B cell (primary cell): Measurements from ENCODE around the gene AMMECR1. TPM values are rescaled to one million over a fixed set of nuclear protein-coding genes. Genes with fewer than 3 reads are reported as not detected.

Experiments
- ATAC-seq: fragments of 200-7000 bp; cut with Tn5 transposase; one replicate; pipeline ENCODE4 v1.10.0; 2021; ENCODE audit warnings: low read depth, mild to moderate bottlenecking, moderate number of reproducible peaks, moderate library complexity
- CTCF ChIA-PET: fragments of 350-600 bp; sonication (Branson Sonifier 250); formaldehyde crosslinking; loops from one replicate; lab custom pipeline; 2021; ENCODE audit warnings: antibody characterized with exemption, inconsistent platforms; lab: Charles Lee
- POLR2A ChIA-PET: fragments of 350-600 bp; sonication (Branson Sonifier 250); formaldehyde crosslinking; loops from one replicate; lab custom pipeline; 2021; ENCODE audit warnings: antibody characterized with exemption; lab: Charles Lee
- DNase-seq: peaks from one replicate; pipeline ENCODE4 v3.0.0; 2013
- H2AFZ ChIP-seq: 2 replicates; pipeline ENCODE4 v1.6.1; 2012; ENCODE audit warnings: mild to moderate bottlenecking, low read depth, low read length; ENCODE audit not compliant: insufficient read depth, poor library complexity, severe bottlenecking
- H3K27ac ChIP-seq, 2 donors: 1 replicate in 1 of 2; 2 replicates in 1 of 2; pipeline ENCODE4 v1.5.1; 2012 to 2013; ENCODE audit warnings: low read length in 2 of 2, mild to moderate bottlenecking in 2 of 2, moderate library complexity in 1 of 2
- H3K27me3 ChIP-seq, 4 experiments: fragments of 200-600 bp in 1 of 4; sonication (generic) in 1 of 4; replicated peaks in 1 of 4; 1 replicate in 2 of 4; 2 replicates in 2 of 4; pipeline versions ENCODE4 v1.6.1 to v1.7.0; 2013 to 2016; ENCODE audit warnings: low read length in 3 of 4, mild to moderate bottlenecking in 2 of 4, mixed read lengths in 1 of 4, moderate library complexity in 1 of 4; ENCODE audit not compliant: insufficient read depth in 4 of 4, control insufficient read depth in 3 of 4; ENCODE audit errors: control extremely low read depth in 1 of 4
- H3K36me3 ChIP-seq, 2 experiments: replicated peaks in 1 of 2; 1 replicate in 1 of 2; 2 replicates in 1 of 2; pipeline versions ENCODE4 v1.6.1 to v1.7.1; 2013; ENCODE audit warnings: low read length in 1 of 2; ENCODE audit not compliant: insufficient read depth in 2 of 2, control insufficient read depth in 1 of 2; ENCODE audit errors: control extremely low read depth in 1 of 2, extremely low read depth in 1 of 2
- H3K4me1 ChIP-seq, 2 donors: fragments of 200-600 bp in 1 of 2; sonication (generic) in 1 of 2; 1 replicate in 1 of 2; 2 replicates in 1 of 2; pipeline versions ENCODE4 v1.5.1 to v1.6.1; 2013 to 2017; ENCODE audit warnings: low read length in 2 of 2; ENCODE audit not compliant: control insufficient read depth in 2 of 2, insufficient read depth in 2 of 2
- H3K4me2 ChIP-seq: replicated peaks from 2 replicates; pipeline ENCODE3; 2012; ENCODE audit warnings: mild to moderate bottlenecking, low read depth, low read length; ENCODE audit not compliant: poor library complexity, severe bottlenecking
- H3K4me3 ChIP-seq, 5 experiments: fragments of 200-600 bp in 1 of 5; sonication (generic) in 1 of 5; 1 replicate in 3 of 5; 2 replicates in 2 of 5; pipeline versions ENCODE4 v1.5.1 to v1.7.0; 2011 to 2016; ENCODE audit warnings: low read length in 4 of 5, mild to moderate bottlenecking in 4 of 5, low read depth in 2 of 5, control low read depth in 1 of 5, moderate library complexity in 1 of 5; ENCODE audit not compliant: insufficient read depth in 1 of 5; ENCODE audit errors: control extremely low read depth in 1 of 5, extremely low read depth in 1 of 5
- H3K79me2 ChIP-seq: fragments of 200-600 bp; sonication (generic); one replicate; pipeline ENCODE4 v1.6.0; 2016; ENCODE audit warnings: low read length; ENCODE audit not compliant: control insufficient read depth, insufficient read depth
- H3K9ac ChIP-seq: fragments of 200-600 bp; sonication (generic); 2 replicates; pipeline ENCODE4 v1.6.1; 2017; ENCODE audit warnings: mild to moderate bottlenecking, low read length, moderate library complexity
- H3K9me3 ChIP-seq, 3 donors: one replicate each; pipeline versions ENCODE4 v1.6.1 to v1.7.1; 2013; ENCODE audit warnings: low read length in 2 of 3; ENCODE audit not compliant: control insufficient read depth in 2 of 3, insufficient read depth in 1 of 3; ENCODE audit errors: control extremely low read depth in 1 of 3
- H4K20me1 ChIP-seq: 2 replicates; pipeline ENCODE4 v1.6.0; 2012; ENCODE audit warnings: mild to moderate bottlenecking, low read length; ENCODE audit not compliant: insufficient read depth, control insufficient read depth, poor library complexity, severe bottlenecking
- H3K27ac Mint-ChIP-seq: one replicate; pipeline ENCODE4 v1.8.0; 2021; ENCODE audit warnings: mixed read lengths
- H3K27me3 Mint-ChIP-seq: one replicate; pipeline ENCODE4 v1.8.0; 2021; ENCODE audit warnings: mixed read lengths
- H3K4me1 Mint-ChIP-seq: one replicate; pipeline ENCODE4 v1.8.0; 2021; ENCODE audit warnings: mixed read lengths
- H3K4me3 Mint-ChIP-seq: one replicate; pipeline ENCODE4 v1.8.0; 2021; ENCODE audit warnings: mixed read lengths
- H3K9me3 Mint-ChIP-seq: one replicate; pipeline ENCODE4 v1.8.0; 2022; ENCODE audit warnings: mixed read lengths; ENCODE audit not compliant: insufficient read depth
- EZH2 ChIP-seq: IDR thresholded peaks from 2 replicates; pipeline ENCODE4 v1.6.1; 2012; ENCODE audit warnings: borderline replicate concordance, low read depth, mild to moderate bottlenecking, moderate library complexity, low read length; ENCODE audit not compliant: insufficient read depth, poor library complexity, severe bottlenecking
- WGBS: methylation state at CpG from one replicate; pipeline ENCODE4 v1.1.5; 2013; ENCODE audit warnings: missing lambda C conversion rate; ENCODE audit not compliant: insufficient coverage; 5-methylcytosine and 5-hydroxymethylcytosine counted together
- intact Hi-C: fragments of 100-400 bp; cut with micrococcal nuclease; formaldehyde crosslinking; loops from one replicate; pipeline ENCODE4 v1.10.0; 2022
- polyA plus RNA-seq: library from polyadenylated mRNA; depleted of rRNA; stranded (reverse); fragments of >200 nt; gene quantifications from 2 replicates; pipeline ENCODE4 v1.2.3, GENCODE V29; 2012
- total RNA-seq, 2 donors: library from RNA; stranded (reverse); fragments of 120-200 nt in 1 of 2; gene quantifications; 1 replicate in 1 of 2; 2 replicates in 1 of 2; pipeline versions ENCODE4 v1.2.3 to v1.2.4, GENCODE V29; 2013 to 2022
- TF ChIP-seq, protein P1 (sequence below): fragments of 200-600 bp; IDR thresholded peaks from one replicate; pipeline ENCODE4 v1.8.0; 2022; ENCODE audit warnings: antibody characterized with exemption, mild to moderate bottlenecking

Gene AMMECR1
- total and polyA plus RNA-seq, 2 donors (not counting 1 experiment from before 2014, with no cell fraction given): 5.7 to 12.7 TPM

DNA sequence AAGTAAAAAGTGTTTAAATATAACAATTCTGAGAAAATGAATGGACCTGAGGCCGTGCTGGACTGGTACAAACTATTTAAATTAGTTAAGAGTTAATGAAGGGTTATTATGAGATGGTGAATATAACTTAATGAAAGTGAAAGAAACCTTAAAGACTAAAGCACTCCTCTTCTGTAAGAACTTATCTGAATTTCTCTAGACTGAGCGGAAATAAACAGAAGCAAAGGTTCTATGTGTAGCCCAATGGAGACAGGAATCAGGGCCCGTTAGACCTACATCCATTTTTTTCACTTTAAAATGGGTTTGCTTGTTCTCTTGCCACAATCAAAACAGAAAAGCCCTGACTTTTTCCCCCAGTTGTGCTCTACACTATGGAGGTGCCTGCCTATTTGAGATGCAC, 14.9 kb downstream of the AMMECR1 start:
- no peak overlapping the region for H3K4me3 ChIP-seq
- peaks cover 24% of the 10 kb centered on the region for H3K79me2 ChIP-seq

GRCh38 chrX:110301194-110301593, 16.7 kb downstream of the AMMECR1 start:
- ChIA-PET POLR2A (no interaction called here), CTCF (no interaction called here)
- DNase-seq: no peak
- no peak for TF ChIP-seq EZH2
- TF ChIP-seq, protein P1, sequence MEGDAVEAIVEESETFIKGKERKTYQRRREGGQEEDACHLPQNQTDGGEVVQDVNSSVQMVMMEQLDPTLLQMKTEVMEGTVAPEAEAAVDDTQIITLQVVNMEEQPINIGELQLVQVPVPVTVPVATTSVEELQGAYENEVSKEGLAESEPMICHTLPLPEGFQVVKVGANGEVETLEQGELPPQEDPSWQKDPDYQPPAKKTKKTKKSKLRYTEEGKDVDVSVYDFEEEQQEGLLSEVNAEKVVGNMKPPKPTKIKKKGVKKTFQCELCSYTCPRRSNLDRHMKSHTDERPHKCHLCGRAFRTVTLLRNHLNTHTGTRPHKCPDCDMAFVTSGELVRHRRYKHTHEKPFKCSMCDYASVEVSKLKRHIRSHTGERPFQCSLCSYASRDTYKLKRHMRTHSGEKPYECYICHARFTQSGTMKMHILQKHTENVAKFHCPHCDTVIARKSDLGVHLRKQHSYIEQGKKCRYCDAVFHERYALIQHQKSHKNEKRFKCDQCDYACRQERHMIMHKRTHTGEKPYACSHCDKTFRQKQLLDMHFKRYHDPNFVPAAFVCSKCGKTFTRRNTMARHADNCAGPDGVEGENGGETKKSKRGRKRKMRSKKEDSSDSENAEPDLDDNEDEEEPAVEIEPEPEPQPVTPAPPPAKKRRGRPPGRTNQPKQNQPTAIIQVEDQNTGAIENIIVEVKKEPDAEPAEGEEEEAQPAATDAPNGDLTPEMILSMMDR: no peak
- Histone ChIP-seq H3K4me3 (no peak overlapping the region), H3K36me3 (no peaks in the 10 kb centered on the region), H4K20me1 (no peaks in the 10 kb centered on the region), H3K27ac (no peak overlapping the region), H3K79me2 (peaks cover 18% of the 10 kb centered on the region), H3K4me2 (no peak overlapping the region), H3K4me1 (no peaks in the 10 kb centered on the region), H2AFZ (no peak overlapping the region), H3K9me3 (peaks cover 0 to 2% (median 0%) of the 10 kb centered on the region in 3 donors), H3K9ac (no peak overlapping the region), H3K27me3 (no peaks in the 10 kb centered on the region)
- intact Hi-C loops: no loop called here
- no CpG with 5 or more reads among the region's 1 CpG for WGBS
- peaks cover 13% of the 10 kb centered on the region for H3K4me1 Mint-ChIP-seq
- peaks cover 4% of the 10 kb centered on the region for H3K9me3 Mint-ChIP-seq
- no peak for ATAC-seq
- H3K4me3 Mint-ChIP-seq: no peak overlapping the region
- no peak overlapping the region for H3K27ac Mint-ChIP-seq
- no peaks in the 10 kb centered on the region for H3K27me3 Mint-ChIP-seq

More for the DNA sequence above, 14.9 kb downstream of the AMMECR1 start:
- ATAC-seq: no peak
- H3K4me1 ChIP-seq: no peaks in the 10 kb centered on the region
- Mint-ChIP-seq H3K27ac (no peak overlapping the region), H3K4me1 (peaks cover 13% of the 10 kb centered on the region), H3K27me3 (no peaks in the 10 kb centered on the region), H3K4me3 (no peak overlapping the region), H3K9me3 (no peaks in the 10 kb centered on the region)
- no peak overlapping the region for H3K4me2 ChIP-seq
- no peak for TF ChIP-seq EZH2
- TF ChIP-seq, protein P1: no peak
- CTCF ChIA-PET: no interaction called here
- no peak overlapping the region for H3K27ac ChIP-seq
- H4K20me1 ChIP-seq: no peaks in the 10 kb centered on the region
- intact Hi-C loops: no loop called here
- no peak overlapping the region for H3K9ac ChIP-seq
- no peak overlapping the region for H2AFZ ChIP-seq
- H3K9me3 ChIP-seq: no peaks in the 10 kb centered on the region
- WGBS: 100% methylated on average over 2 of the region's 3 CpGs
- H3K27me3 ChIP-seq: no peaks in the 10 kb centered on the region
- POLR2A ChIA-PET: no interaction called here
- DNase-seq: no peak
- no peaks in the 10 kb centered on the region for H3K36me3 ChIP-seq
